GM12878 (cell line): Measurements from ENCODE around the gene LRRC8D. TPM values are rescaled to one million over a fixed set of nuclear protein-coding genes. Genes with fewer than 3 reads are reported as not detected.
A peak's percentile ranks its signal among the peaks of the same experiment; 100 is the strongest.

Experiments
- BHLHE40 ChIP-seq, 2 experiments: fragments of 450-650 bp in 1 of 2; IDR thresholded peaks; 2 replicates each; pipeline ENCODE4 v1.6.1; 2011 to 2017; ENCODE audit warnings: low read depth in 2 of 2, borderline replicate concordance in 1 of 2, improper control_type of control experiment in 1 of 2, low read length in 1 of 2, mild to moderate bottlenecking in 1 of 2
- CBFB ChIP-seq: IDR thresholded peaks from 2 replicates; pipeline ENCODE4 v1.6.1; 2016; ENCODE audit warnings: antibody characterized with exemption, low read depth
- CBX5 ChIP-seq: sonication (generic); IDR thresholded peaks from 2 replicates; pipeline ENCODE4 v1.6.1; 2016; ENCODE audit warnings: low read depth, moderate library complexity, mild to moderate bottlenecking, inconsistent platforms
- EED ChIP-seq: sonication (generic); IDR thresholded peaks from 2 replicates; pipeline ENCODE4 v1.6.1; 2016; ENCODE audit warnings: antibody characterized with exemption, low read depth
- EGR1 ChIP-seq, 2 experiments: IDR thresholded peaks; 1 replicate in 1 of 2; 2 replicates in 1 of 2; pipeline ENCODE4 v1.6.1; 2011 to 2012; ENCODE audit warnings: low read depth in 2 of 2, low read length in 2 of 2, borderline replicate concordance in 1 of 2, mild to moderate bottlenecking in 1 of 2, moderate library complexity in 1 of 2
- GABPA ChIP-seq: IDR thresholded peaks from 2 replicates; pipeline ENCODE4 v1.6.1; 2014; ENCODE audit warnings: antibody characterized with exemption, low read depth, mild to moderate bottlenecking, inconsistent platforms
- KAT2A ChIP-seq: conservative IDR thresholded peaks from 2 replicates; pipeline ENCODE4 v1.6.1; 2011; ENCODE audit warnings: low read depth, low read length; ENCODE audit not compliant: control insufficient read depth
- MEF2A ChIP-seq: IDR thresholded peaks from 2 replicates; pipeline ENCODE4 v1.6.1; 2011; ENCODE audit warnings: low read depth, mild to moderate bottlenecking, low read length, moderate library complexity; ENCODE audit not compliant: insufficient read depth
- MYB ChIP-seq: fragments of 150-350 bp; IDR thresholded peaks from 2 replicates; pipeline ENCODE4 v1.6.1; 2014; ENCODE audit warnings: mild to moderate bottlenecking, low read depth, low read length, borderline replicate concordance
- NFYB ChIP-seq: IDR thresholded peaks from 2 replicates; pipeline ENCODE4 v1.6.1; 2011; ENCODE audit warnings: low read depth, mild to moderate bottlenecking, low read length, improper control_type of control experiment, moderate library complexity; ENCODE audit not compliant: insufficient read depth
- PML ChIP-seq: IDR thresholded peaks from 2 replicates; pipeline ENCODE4 v1.6.1; 2012; ENCODE audit warnings: low read length, inconsistent platforms
- POLR2AphosphoS2 ChIP-seq: IDR thresholded peaks from 2 replicates; pipeline ENCODE4 v1.6.1; 2011; ENCODE audit warnings: low read depth, mild to moderate bottlenecking, low read length, improper control_type of control experiment, moderate library complexity
- POU2F2 ChIP-seq: IDR thresholded peaks from 3 replicates; pipeline ENCODE4 v1.6.1; 2011; ENCODE audit warnings: low read depth, mild to moderate bottlenecking, low read length, borderline replicate concordance
- SMAD1 ChIP-seq: fragments of 450-650 bp; IDR thresholded peaks from 2 replicates; pipeline ENCODE4 v1.6.1; 2018; ENCODE audit warnings: mild to moderate bottlenecking, low read depth; ENCODE audit not compliant: partially characterized antibody
- SP1 ChIP-seq: IDR thresholded peaks from one replicate; pipeline ENCODE4 v1.6.1; 2011; ENCODE audit warnings: low read depth, low read length
- SPI1 ChIP-seq: IDR thresholded peaks from 2 replicates; pipeline ENCODE4 v1.6.1; 2011; ENCODE audit warnings: low read depth, mild to moderate bottlenecking, low read length, moderate library complexity, borderline replicate concordance; ENCODE audit not compliant: insufficient read depth
- STAT1 ChIP-seq: fragments of 450-650 bp; conservative IDR thresholded peaks from 2 replicates; pipeline ENCODE4 v1.6.1; 2014; ENCODE audit warnings: antibody characterized with exemption, mild to moderate bottlenecking
- TBL1XR1 ChIP-seq: IDR thresholded peaks from 2 replicates; pipeline ENCODE4 v1.6.1; 2012; ENCODE audit warnings: low read depth, low read length, improper control_type of control experiment
- TCF3 ChIP-seq: IDR thresholded peaks from 2 replicates; pipeline ENCODE4 v1.6.1; 2012; ENCODE audit warnings: low read depth, mild to moderate bottlenecking, low read length, borderline replicate concordance; ENCODE audit not compliant: insufficient read depth
- polyA plus RNA-seq, 11 experiments: library from polyadenylated mRNA; depleted of rRNA in 4 of 11; unstranded in 6 of 11; stranded (reverse) in 5 of 11; fragments of >200 nt; fragmentation: Nextera tagmentation in 4 of 11; fragmentation: Illumina TruSeq in 1 of 11; extraction: Ambion mirVana in 4 of 11; extraction: Trizol in 1 of 11; gene quantifications; 1 replicate in 1 of 11; 2 replicates in 10 of 11; pipeline versions ENCODE4 v1.2.1 to v1.2.3, GENCODE V29; 2011 to 2016; ENCODE audit warnings: inconsistent platforms in 2 of 11, missing spikeins in 2 of 11, low read depth in 1 of 11
- total RNA-seq, 4 experiments: library from RNA; depleted of rRNA in 3 of 4; stranded (reverse); fragments of >200 nt in 3 of 4; fragmentation: Illumina TruSeq in 1 of 4; extraction: Trizol in 1 of 4; gene quantifications; 2 replicates each; pipeline versions ENCODE4 v1.2.1 to v1.2.3, GENCODE V29; 2013 to 2021
- TF ChIP-seq, protein P1 (sequence below): fragments of 450-650 bp; IDR thresholded peaks from 2 replicates; pipeline ENCODE4 v1.6.1; 2016; ENCODE audit warnings: mild to moderate bottlenecking, moderate library complexity, borderline replicate concordance
- TF ChIP-seq, protein P2 (sequence below): fragments of 450-650 bp; IDR thresholded peaks from 2 replicates; pipeline ENCODE4 v1.6.1; 2017; ENCODE audit warnings: borderline replicate concordance
- TF ChIP-seq, protein P3 (sequence below): fragments of 150-350 bp; IDR thresholded peaks from 2 replicates; pipeline ENCODE4 v1.6.1; 2014; ENCODE audit warnings: mild to moderate bottlenecking, low read depth, low read length

LRRC8D gene
- total and polyA plus RNA-seq, 10 of the 15 experiments (the other 5 are each of a cell fraction or from before 2014, with no cell fraction given) = 5.6 to 44.1 (median 26.8) TPM

DNA sequence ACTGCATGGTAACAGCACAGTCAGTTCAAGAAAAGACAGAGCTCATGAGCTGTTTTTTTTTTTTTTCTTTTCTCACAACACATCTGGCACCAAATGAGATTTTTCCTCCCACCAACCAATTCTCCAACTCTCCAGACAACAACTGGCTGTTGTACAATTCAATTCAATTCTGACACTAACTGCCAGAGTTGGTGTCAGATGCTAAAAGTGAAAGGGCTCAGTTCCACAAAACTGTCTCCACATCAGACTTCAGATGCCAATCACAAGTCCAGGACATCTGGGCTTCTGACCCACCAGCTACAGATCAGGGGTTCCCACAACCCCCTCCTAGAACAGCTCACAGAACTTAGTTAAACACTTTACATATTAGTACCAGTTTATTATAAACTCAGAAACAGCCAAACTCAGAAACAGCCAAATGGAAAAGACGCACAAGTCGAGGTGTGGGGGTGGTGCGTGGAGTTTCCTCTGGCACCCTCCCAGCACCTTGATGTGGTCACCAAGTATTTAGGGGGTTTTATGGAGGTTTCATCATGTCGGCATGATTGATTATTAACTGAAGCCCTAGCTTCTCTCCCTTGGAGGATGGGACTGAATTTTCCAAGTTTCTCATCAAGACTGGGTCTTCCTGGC, 39.2 kb upstream of the LRRC8D start (continued):
- 0 out of 2 replicates have a peak, but pooled peaks have one; percentile 56 for TF ChIP-seq TCF3
- no peak for TF ChIP-seq STAT1
- TF ChIP-seq MYB = peak; percentile 68; the same call in 1 of the 2 replicates
- 0 out of 2 replicates have a peak, but pooled peaks have one; percentile 1 for TF ChIP-seq CBX5
- TF ChIP-seq GABPA = no peak
- TF ChIP-seq, protein P1, sequence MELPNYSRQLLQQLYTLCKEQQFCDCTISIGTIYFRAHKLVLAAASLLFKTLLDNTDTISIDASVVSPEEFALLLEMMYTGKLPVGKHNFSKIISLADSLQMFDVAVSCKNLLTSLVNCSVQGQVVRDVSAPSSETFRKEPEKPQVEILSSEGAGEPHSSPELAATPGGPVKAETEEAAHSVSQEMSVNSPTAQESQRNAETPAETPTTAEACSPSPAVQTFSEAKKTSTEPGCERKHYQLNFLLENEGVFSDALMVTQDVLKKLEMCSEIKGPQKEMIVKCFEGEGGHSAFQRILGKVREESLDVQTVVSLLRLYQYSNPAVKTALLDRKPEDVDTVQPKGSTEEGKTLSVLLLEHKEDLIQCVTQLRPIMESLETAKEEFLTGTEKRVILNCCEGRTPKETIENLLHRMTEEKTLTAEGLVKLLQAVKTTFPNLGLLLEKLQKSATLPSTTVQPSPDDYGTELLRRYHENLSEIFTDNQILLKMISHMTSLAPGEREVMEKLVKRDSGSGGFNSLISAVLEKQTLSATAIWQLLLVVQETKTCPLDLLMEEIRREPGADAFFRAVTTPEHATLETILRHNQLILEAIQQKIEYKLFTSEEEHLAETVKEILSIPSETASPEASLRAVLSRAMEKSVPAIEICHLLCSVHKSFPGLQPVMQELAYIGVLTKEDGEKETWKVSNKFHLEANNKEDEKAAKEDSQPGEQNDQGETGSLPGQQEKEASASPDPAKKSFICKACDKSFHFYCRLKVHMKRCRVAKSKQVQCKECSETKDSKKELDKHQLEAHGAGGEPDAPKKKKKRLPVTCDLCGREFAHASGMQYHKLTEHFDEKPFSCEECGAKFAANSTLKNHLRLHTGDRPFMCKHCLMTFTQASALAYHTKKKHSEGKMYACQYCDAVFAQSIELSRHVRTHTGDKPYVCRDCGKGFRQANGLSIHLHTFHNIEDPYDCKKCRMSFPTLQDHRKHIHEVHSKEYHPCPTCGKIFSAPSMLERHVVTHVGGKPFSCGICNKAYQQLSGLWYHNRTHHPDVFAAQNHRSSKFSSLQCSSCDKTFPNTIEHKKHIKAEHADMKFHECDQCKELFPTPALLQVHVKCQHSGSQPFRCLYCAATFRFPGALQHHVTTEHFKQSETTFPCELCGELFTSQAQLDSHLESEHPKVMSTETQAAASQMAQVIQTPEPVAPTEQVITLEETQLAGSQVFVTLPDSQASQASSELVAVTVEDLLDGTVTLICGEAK = no peak
- TF ChIP-seq, protein P2, sequence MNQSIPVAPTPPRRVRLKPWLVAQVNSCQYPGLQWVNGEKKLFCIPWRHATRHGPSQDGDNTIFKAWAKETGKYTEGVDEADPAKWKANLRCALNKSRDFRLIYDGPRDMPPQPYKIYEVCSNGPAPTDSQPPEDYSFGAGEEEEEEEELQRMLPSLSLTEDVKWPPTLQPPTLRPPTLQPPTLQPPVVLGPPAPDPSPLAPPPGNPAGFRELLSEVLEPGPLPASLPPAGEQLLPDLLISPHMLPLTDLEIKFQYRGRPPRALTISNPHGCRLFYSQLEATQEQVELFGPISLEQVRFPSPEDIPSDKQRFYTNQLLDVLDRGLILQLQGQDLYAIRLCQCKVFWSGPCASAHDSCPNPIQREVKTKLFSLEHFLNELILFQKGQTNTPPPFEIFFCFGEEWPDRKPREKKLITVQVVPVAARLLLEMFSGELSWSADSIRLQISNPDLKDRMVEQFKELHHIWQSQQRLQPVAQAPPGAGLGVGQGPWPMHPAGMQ = no peak
- TF ChIP-seq SMAD1 = peak; percentile 83
- TF ChIP-seq TBL1XR1 = 0 out of 2 replicates have a peak, but pooled peaks have one; percentile 44
- TF ChIP-seq POLR2AphosphoS2 = no peak
- TF ChIP-seq MEF2A = peak; percentile 79
- TF ChIP-seq SP1 = peak; percentile 44
- TF ChIP-seq EED = peak; percentile 86
- peak; percentile 90 for TF ChIP-seq SPI1
- TF ChIP-seq PML = peak; percentile 61; the same call in 1 of the 2 replicates
- TF ChIP-seq BHLHE40 (IDR thresholded peaks at IDR 0.05; ENCODE audit: borderline replicate concordance in 1 of 2, low read depth in 2 of 2, low read length in 1 of 2) = peak; percentile 48 to 68; a peak in 2 of 4 replicates
- TF ChIP-seq, protein P3, sequence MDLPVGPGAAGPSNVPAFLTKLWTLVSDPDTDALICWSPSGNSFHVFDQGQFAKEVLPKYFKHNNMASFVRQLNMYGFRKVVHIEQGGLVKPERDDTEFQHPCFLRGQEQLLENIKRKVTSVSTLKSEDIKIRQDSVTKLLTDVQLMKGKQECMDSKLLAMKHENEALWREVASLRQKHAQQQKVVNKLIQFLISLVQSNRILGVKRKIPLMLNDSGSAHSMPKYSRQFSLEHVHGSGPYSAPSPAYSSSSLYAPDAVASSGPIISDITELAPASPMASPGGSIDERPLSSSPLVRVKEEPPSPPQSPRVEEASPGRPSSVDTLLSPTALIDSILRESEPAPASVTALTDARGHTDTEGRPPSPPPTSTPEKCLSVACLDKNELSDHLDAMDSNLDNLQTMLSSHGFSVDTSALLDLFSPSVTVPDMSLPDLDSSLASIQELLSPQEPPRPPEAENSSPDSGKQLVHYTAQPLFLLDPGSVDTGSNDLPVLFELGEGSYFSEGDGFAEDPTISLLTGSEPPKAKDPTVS = no peak
- TF ChIP-seq POU2F2 = peak; percentile 43; the same call in 1 of the 3 replicates
- TF ChIP-seq NFYB = no peak
- TF ChIP-seq KAT2A = no peak
- TF ChIP-seq EGR1 (IDR thresholded peaks at IDR 0.05; ENCODE audit: borderline replicate concordance in 1 of 2, low read depth in 2 of 2, low read length in 2 of 2) = peak in 1 of 2 experiments; percentile 77; a peak in 1 of 3 replicates
- peak; percentile 87 for TF ChIP-seq CBFB
